Esophagus muscularis mucosa (tissue), 3 donors: Measurements from ENCODE around the gene NACAD.

Source experiments
- POLR2A ChIP-seq: fragments of 450-650 bp; IDR thresholded peaks from one replicate; pipeline ENCODE4 v1.6.1; 2017; ENCODE audit warnings: antibody characterized with exemption, moderate library complexity, mild to moderate bottlenecking, low read depth
- TF ChIP-seq, protein P1 (sequence below), 3 experiments: fragments of 200-600 bp in 2 of 3; fragments of 450-650 bp in 1 of 3; sonication (generic) in 2 of 3; IDR thresholded peaks; one replicate each; pipeline ENCODE4 v1.5.1; 2017 to 2019; ENCODE audit warnings: antibody characterized with exemption in 3 of 3, mild to moderate bottlenecking in 2 of 3, moderate library complexity in 1 of 3

DNA sequence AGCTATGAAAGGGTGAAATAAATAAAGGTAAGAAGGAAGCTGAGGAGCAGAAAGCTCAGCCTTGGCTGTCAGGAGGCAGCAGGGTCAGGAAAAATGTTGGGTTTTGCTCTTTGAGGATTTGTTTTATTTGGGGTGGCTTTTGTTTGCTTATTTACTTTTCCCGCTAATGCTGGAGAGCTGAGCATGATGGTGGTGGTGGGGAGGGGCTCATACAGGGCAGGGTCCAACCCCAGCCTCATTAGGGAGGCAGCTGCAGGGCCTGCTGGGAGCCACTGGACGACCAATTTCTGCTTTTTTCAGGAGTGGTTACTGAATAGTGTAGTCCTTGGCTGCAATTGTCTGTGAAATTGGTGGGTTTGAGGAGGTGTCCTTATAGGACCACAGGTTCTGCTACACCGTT lies 52.5 kb downstream of the NACAD start:
- TF ChIP-seq, protein P1, sequence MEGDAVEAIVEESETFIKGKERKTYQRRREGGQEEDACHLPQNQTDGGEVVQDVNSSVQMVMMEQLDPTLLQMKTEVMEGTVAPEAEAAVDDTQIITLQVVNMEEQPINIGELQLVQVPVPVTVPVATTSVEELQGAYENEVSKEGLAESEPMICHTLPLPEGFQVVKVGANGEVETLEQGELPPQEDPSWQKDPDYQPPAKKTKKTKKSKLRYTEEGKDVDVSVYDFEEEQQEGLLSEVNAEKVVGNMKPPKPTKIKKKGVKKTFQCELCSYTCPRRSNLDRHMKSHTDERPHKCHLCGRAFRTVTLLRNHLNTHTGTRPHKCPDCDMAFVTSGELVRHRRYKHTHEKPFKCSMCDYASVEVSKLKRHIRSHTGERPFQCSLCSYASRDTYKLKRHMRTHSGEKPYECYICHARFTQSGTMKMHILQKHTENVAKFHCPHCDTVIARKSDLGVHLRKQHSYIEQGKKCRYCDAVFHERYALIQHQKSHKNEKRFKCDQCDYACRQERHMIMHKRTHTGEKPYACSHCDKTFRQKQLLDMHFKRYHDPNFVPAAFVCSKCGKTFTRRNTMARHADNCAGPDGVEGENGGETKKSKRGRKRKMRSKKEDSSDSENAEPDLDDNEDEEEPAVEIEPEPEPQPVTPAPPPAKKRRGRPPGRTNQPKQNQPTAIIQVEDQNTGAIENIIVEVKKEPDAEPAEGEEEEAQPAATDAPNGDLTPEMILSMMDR (IDR thresholded peaks at IDR 0.05), result no peak
- TF ChIP-seq POLR2A, result no peak
